Activated T-helper 17 cell treated with anti-CD3 and anti-CD28 coated beads, Interleukin-2, amount 50 U/mL, for 72 hours (primary cell): ENCODE measurements around the gene EPGN. TPM values are rescaled to one million over a fixed set of nuclear protein-coding genes. Genes with fewer than 3 reads are reported as not detected.

Source experiments
- ATAC-seq: fragments of 150-1000 bp; cut with Tn5 transposase; replicated peaks from 2 replicates; pipeline ENCODE4 v1.10.0; 2021; ENCODE audit warnings: mild to moderate bottlenecking, moderate library complexity
- H3K27ac Mint-ChIP-seq: one replicate; pipeline ENCODE4 v1.8.0; 2022; ENCODE audit warnings: mixed read lengths
- H3K27me3 Mint-ChIP-seq: one replicate; pipeline ENCODE4 v1.8.0; 2022; ENCODE audit warnings: mixed read lengths
- H3K36me3 Mint-ChIP-seq: one replicate; pipeline ENCODE4 v1.8.0; 2022; ENCODE audit warnings: low read depth, mild to moderate bottlenecking, mixed read lengths
- H3K4me1 Mint-ChIP-seq: one replicate; pipeline ENCODE4 v1.8.0; 2022; ENCODE audit warnings: mixed read lengths
- H3K4me3 Mint-ChIP-seq: one replicate; pipeline ENCODE4 v1.8.0; 2022; ENCODE audit warnings: mild to moderate bottlenecking, mixed read lengths
- H3K9me3 Mint-ChIP-seq: one replicate; pipeline ENCODE4 v1.8.0; 2022; ENCODE audit warnings: mixed read lengths
- total RNA-seq, 2 donors: library from RNA; stranded (reverse); gene quantifications; one replicate each; pipeline ENCODE4 v1.2.3, GENCODE V29; 2022

EPGN gene
- not detected for total RNA-seq

DNA sequence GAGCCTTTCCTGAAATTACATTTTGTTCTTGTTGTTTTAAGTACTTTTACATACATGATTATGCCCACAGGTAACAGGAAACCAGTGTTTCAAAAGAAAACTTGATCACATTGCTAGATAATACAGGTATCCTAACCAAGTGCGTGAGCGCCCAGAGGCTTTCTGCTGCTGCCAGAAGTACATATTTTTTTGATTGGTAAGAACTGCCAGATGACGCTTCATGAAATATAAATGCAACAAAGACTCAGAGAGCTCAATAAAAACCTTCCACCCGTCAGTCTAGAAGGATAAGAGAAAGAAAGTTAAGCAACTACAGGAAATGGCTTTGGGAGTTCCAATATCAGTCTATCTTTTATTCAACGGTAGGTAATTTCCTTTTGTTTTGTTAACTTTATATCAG lies at the start of gene EPGN:
Gene EPGN, plus strand, starts transcription at position 256 of the 400 bp plus-strand sequence. Its CDS starts 64 bp downstream, at position 320.
- Mint-ChIP-seq H3K4me3 (peak within 1 kb of the TSS; percentile 19), H3K4me1 (peaks cover 6% of the 10 kb centered on the region), H3K27me3 (no peaks in the 10 kb centered on the region), H3K36me3 (no peaks in the 10 kb centered on the region), H3K27ac (no peak within 1 kb of the TSS), H3K9me3 (no peaks in the 10 kb centered on the region)
- peak; percentile 16 for ATAC-seq

- Mint-ChIP-seq H3K27ac (no peak overlapping the region), H3K9me3 (no peaks in the 10 kb centered on the region), H3K27me3 (no peaks in the 10 kb centered on the region), H3K36me3 (no peaks in the 10 kb centered on the region), H3K4me3 (no peak overlapping the region), H3K4me1 (no peaks in the 10 kb centered on the region)
- ATAC-seq, result no peak
Measured at GRCh38 chr4:74258963-74259362, 49.3 kb upstream of the EPGN start.

DNA sequence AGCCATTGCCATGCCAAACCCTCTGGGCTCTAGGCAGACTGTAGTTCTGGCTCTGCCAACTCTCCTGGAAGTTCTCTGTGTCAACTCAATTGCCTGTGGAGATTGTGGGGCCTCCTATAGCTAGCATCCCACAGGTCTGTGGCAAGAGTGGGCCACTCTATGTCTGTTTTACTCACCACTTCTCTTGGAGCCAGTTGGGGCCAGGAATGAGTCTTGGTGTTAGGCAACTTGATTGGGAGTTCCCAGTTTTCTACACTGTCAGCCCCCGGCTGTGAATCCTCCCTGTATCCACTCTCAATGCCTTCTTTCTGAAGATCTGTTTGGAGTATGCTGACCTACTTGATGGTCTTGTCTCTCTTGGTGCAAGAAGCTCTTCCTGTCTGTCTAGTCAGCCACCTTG lies 48.2 kb upstream of the EPGN start:
- no peak overlapping the region for H3K27ac Mint-ChIP-seq
- no peaks in the 10 kb centered on the region for H3K4me1 Mint-ChIP-seq

GRCh38 chr4:74262522-74262921 lies 45.7 kb upstream of the EPGN start:
- Mint-ChIP-seq H3K36me3 (no peaks in the 10 kb centered on the region), H3K4me3 (no peak overlapping the region), H3K9me3 (no peaks in the 10 kb centered on the region), H3K27ac (no peak overlapping the region), H3K27me3 (no peaks in the 10 kb centered on the region), H3K4me1 (no peaks in the 10 kb centered on the region)
- ATAC-seq, result no peak

More for the DNA sequence above, 48.2 kb upstream of the EPGN start:
- Mint-ChIP-seq H3K27me3 (no peaks in the 10 kb centered on the region), H3K36me3 (no peaks in the 10 kb centered on the region), H3K4me3 (no peak overlapping the region), H3K9me3 (no peaks in the 10 kb centered on the region)
- ATAC-seq, result no peak

- H3K9me3 Mint-ChIP-seq, result no peaks in the 10 kb centered on the region
- no peak overlapping the region for H3K4me3 Mint-ChIP-seq
- no peak for ATAC-seq
- H3K36me3 Mint-ChIP-seq, result no peaks in the 10 kb centered on the region
- no peak overlapping the region for H3K27ac Mint-ChIP-seq
- H3K4me1 Mint-ChIP-seq, result peaks cover 4% of the 10 kb centered on the region
- H3K27me3 Mint-ChIP-seq, result no peaks in the 10 kb centered on the region
Measured at GRCh38 chr4:74263551-74263950, 44.7 kb upstream of the EPGN start.

- H3K4me1 Mint-ChIP-seq, result peaks cover 4% of the 10 kb centered on the region
- no peak overlapping the region for H3K4me3 Mint-ChIP-seq
- no peaks in the 10 kb centered on the region for H3K36me3 Mint-ChIP-seq
- H3K27me3 Mint-ChIP-seq, result no peaks in the 10 kb centered on the region
- H3K27ac Mint-ChIP-seq, result no peak overlapping the region
- H3K9me3 Mint-ChIP-seq, result no peaks in the 10 kb centered on the region
- ATAC-seq, result no peak
Measured at GRCh38 chr4:74266081-74266480, 42.2 kb upstream of the EPGN start.

DNA sequence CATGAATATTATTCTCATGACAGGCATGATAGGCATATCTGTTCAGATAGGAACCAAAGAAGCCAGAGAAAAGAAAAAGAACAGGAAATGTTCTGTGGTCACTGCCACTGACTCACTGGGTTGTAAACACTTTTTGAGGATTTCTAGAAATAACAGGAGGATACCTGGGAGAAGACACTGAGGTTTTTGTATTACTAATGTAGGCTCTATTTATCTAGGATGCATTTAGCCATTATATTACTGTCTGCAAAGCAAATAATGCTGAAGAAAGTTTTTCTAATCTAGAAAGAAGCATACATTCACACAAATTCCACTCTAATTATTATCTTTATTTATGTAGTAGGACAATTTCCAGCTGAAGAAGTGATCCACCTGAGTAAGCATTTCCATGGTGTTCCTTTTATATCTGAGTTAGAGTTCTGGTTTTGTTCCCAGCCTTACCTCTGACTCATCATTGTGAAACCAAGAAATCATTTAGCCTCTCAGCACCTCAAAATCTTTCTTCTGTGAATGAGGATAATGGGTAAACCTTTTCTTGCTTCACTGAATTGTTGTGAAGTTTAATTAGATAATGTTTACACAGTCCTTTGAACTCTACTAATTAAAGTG lies 40.2 kb upstream of the EPGN start:
- no peak overlapping the region for H3K4me3 Mint-ChIP-seq
- no peaks in the 10 kb centered on the region for H3K27me3 Mint-ChIP-seq

GRCh38 chr4:74268643-74269042 lies 39.6 kb upstream of the EPGN start:
- no peak overlapping the region for H3K27ac Mint-ChIP-seq
- peaks cover 4% of the 10 kb centered on the region for H3K4me1 Mint-ChIP-seq
- no peaks in the 10 kb centered on the region for H3K36me3 Mint-ChIP-seq
- no peak overlapping the region for H3K4me3 Mint-ChIP-seq
- no peak for ATAC-seq
- H3K9me3 Mint-ChIP-seq, result no peaks in the 10 kb centered on the region
- no peaks in the 10 kb centered on the region for H3K27me3 Mint-ChIP-seq

More for the DNA sequence above, 40.2 kb upstream of the EPGN start:
- Mint-ChIP-seq H3K9me3 (no peaks in the 10 kb centered on the region), H3K36me3 (no peaks in the 10 kb centered on the region), H3K27ac (no peak overlapping the region), H3K4me1 (peaks cover 4% of the 10 kb centered on the region)
- ATAC-seq, result no peak

DNA sequence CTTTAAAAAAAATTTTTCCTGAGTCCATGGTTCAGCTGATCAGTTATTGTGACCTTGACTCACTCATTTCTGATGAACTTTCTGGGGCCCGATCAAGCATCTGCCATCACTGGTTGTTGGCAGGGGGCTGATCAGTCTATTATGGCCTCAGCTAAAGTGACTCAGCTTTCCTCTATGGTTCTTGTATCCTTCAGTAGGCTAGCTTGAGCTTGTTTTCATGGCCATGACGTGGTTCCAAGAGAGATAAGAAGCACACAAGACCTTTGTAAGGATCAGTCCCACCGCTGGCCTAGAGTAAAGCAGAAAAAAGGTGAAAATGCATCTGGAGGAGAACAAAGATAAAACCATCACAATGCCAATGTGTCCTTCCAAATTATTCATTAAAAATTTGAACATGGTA lies 29.8 kb upstream of the EPGN start:
- Mint-ChIP-seq H3K36me3 (no peaks in the 10 kb centered on the region), H3K27ac (no peak overlapping the region), H3K9me3 (no peaks in the 10 kb centered on the region), H3K4me3 (no peak overlapping the region), H3K4me1 (no peaks in the 10 kb centered on the region), H3K27me3 (no peaks in the 10 kb centered on the region)
- no peak for ATAC-seq

DNA sequence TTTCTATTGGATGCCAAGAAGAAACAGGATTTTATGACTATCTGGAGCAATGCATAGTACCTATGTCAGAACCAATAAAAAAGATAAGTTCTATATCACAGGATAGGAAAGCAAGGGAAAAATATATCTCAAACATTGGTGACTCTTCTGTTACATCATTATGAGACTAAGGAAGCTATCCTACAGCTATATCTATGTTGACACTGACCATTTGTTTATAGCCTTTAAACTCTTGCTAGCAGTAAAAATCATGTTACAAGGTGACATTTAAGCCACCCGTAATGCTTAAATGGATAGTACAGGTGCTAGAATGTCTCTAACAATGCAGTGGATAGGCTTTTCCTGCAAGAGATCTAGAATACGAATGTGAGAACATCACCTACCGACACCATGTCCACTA lies 28.6 kb upstream of the EPGN start:
- no peaks in the 10 kb centered on the region for H3K36me3 Mint-ChIP-seq
- no peaks in the 10 kb centered on the region for H3K4me1 Mint-ChIP-seq
- no peaks in the 10 kb centered on the region for H3K9me3 Mint-ChIP-seq

GRCh38 chr4:74282926-74283325 lies 25.3 kb upstream of the EPGN start:
- H3K9me3 Mint-ChIP-seq, result no peaks in the 10 kb centered on the region
- H3K36me3 Mint-ChIP-seq, result no peaks in the 10 kb centered on the region
- no peaks in the 10 kb centered on the region for H3K27me3 Mint-ChIP-seq
- ATAC-seq, result no peak
- H3K4me3 Mint-ChIP-seq, result no peak overlapping the region
- no peaks in the 10 kb centered on the region for H3K4me1 Mint-ChIP-seq
- H3K27ac Mint-ChIP-seq, result no peak overlapping the region

More for the DNA sequence above, 28.6 kb upstream of the EPGN start:
- no peak for ATAC-seq
- no peak overlapping the region for H3K4me3 Mint-ChIP-seq
- H3K27me3 Mint-ChIP-seq, result no peaks in the 10 kb centered on the region
- H3K27ac Mint-ChIP-seq, result no peak overlapping the region

GRCh38 chr4:74283614-74284013 lies 24.7 kb upstream of the EPGN start:
- no peaks in the 10 kb centered on the region for H3K4me1 Mint-ChIP-seq
- H3K27ac Mint-ChIP-seq, result no peak overlapping the region
- H3K9me3 Mint-ChIP-seq, result no peaks in the 10 kb centered on the region
- no peak overlapping the region for H3K4me3 Mint-ChIP-seq
- no peaks in the 10 kb centered on the region for H3K27me3 Mint-ChIP-seq
- H3K36me3 Mint-ChIP-seq, result no peaks in the 10 kb centered on the region
- ATAC-seq, result no peak

GRCh38 chr4:74284053-74284452 lies 24.2 kb upstream of the EPGN start:
- H3K9me3 Mint-ChIP-seq, result no peaks in the 10 kb centered on the region
- no peaks in the 10 kb centered on the region for H3K4me1 Mint-ChIP-seq
- H3K27ac Mint-ChIP-seq, result no peak overlapping the region
- no peaks in the 10 kb centered on the region for H3K36me3 Mint-ChIP-seq
- H3K27me3 Mint-ChIP-seq, result no peaks in the 10 kb centered on the region
- ATAC-seq, result no peak
- no peak overlapping the region for H3K4me3 Mint-ChIP-seq

DNA sequence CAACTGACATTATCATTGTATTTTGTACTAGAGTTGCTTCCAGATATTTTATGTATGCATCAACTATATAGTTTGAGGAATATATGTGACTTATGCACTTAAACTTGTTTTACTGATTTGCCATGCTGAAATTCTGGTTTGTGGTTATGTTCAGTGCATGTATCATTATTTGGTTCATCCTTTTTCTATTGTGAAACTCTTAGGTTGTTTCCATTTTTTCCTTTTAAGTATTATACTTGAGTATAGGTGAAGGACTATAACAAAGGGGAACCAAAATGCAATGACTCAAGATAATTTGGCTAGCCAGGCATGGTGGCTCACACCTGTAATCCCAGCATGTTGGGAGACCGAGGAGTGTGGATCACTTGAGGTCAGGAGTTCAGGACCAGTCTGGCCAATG lies 21.1 kb upstream of the EPGN start:
- Mint-ChIP-seq H3K27ac (no peak overlapping the region), H3K4me1 (no peaks in the 10 kb centered on the region), H3K9me3 (no peaks in the 10 kb centered on the region), H3K4me3 (no peak overlapping the region), H3K27me3 (no peaks in the 10 kb centered on the region), H3K36me3 (no peaks in the 10 kb centered on the region)
- ATAC-seq, result no peak

DNA sequence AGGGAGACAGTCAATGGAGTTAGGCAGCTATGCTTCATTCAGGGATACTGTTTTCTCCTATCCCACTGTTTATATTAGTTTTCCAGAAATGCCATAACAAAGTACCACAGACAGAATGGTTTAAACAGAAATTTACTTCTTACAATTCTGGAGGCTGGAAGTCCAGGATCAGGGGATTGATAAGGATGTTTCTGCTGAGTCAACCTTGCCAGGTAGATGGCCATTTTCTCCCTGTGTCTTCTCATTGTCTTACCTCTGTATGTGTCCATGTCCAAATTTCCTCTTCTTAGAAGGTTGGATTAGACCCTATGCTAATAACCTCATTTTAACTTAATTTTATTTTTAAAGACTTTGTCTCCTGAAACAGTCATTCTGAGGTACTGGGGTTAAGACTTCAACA lies 20.5 kb upstream of the EPGN start:
- H3K27ac Mint-ChIP-seq, result no peak overlapping the region
- ATAC-seq, result no peak
- no peaks in the 10 kb centered on the region for H3K4me1 Mint-ChIP-seq
- no peaks in the 10 kb centered on the region for H3K36me3 Mint-ChIP-seq
- H3K4me3 Mint-ChIP-seq, result no peak overlapping the region
- no peaks in the 10 kb centered on the region for H3K9me3 Mint-ChIP-seq
- no peaks in the 10 kb centered on the region for H3K27me3 Mint-ChIP-seq

GRCh38 chr4:74291471-74291870 lies 16.8 kb upstream of the EPGN start:
- no peaks in the 10 kb centered on the region for H3K27me3 Mint-ChIP-seq
- no peak overlapping the region for H3K27ac Mint-ChIP-seq
- no peak for ATAC-seq
- no peaks in the 10 kb centered on the region for H3K36me3 Mint-ChIP-seq
- H3K4me1 Mint-ChIP-seq, result no peaks in the 10 kb centered on the region
- H3K9me3 Mint-ChIP-seq, result no peaks in the 10 kb centered on the region
- no peak overlapping the region for H3K4me3 Mint-ChIP-seq
